Glutamatergic neuron (in vitro differentiated cells): ENCODE data around the gene TMEM171. TPM values are rescaled to one million over a fixed set of nuclear protein-coding genes. Genes with fewer than 3 reads are reported as not detected.

Experiments
- DNase-seq: peaks from one replicate; pipeline ENCODE4 v3.0.0; 2022
- H3K27ac Mint-ChIP-seq: one replicate; pipeline ENCODE4 v1.8.0; 2020; ENCODE audit warnings: mild to moderate bottlenecking, mixed read lengths, inconsistent platforms; ENCODE audit not compliant: unreplicated experiment
- H3K27me3 Mint-ChIP-seq: one replicate; pipeline ENCODE4 v1.8.0; 2020; ENCODE audit warnings: mild to moderate bottlenecking, moderate library complexity, mixed read lengths, inconsistent platforms; ENCODE audit not compliant: unreplicated experiment
- H3K36me3 Mint-ChIP-seq: one replicate; pipeline ENCODE4 v1.8.0; 2020; ENCODE audit warnings: mild to moderate bottlenecking, mixed read lengths, inconsistent platforms; ENCODE audit not compliant: unreplicated experiment
- H3K4me1 Mint-ChIP-seq: one replicate; pipeline ENCODE4 v1.8.0; 2020; ENCODE audit warnings: mild to moderate bottlenecking, low read depth, mixed read lengths, inconsistent platforms; ENCODE audit not compliant: unreplicated experiment
- H3K4me3 Mint-ChIP-seq: one replicate; pipeline ENCODE4 v1.8.0; 2020; ENCODE audit warnings: mild to moderate bottlenecking, mixed read lengths, inconsistent platforms; ENCODE audit not compliant: unreplicated experiment
- H3K9me3 Mint-ChIP-seq: one replicate; pipeline ENCODE4 v1.8.0; 2020; ENCODE audit warnings: mild to moderate bottlenecking, moderate library complexity, mixed read lengths, inconsistent platforms; ENCODE audit not compliant: unreplicated experiment
- CTCF ChIP-seq: fragments of 200-600 bp; sonication (generic); IDR thresholded peaks from one replicate; pipeline ENCODE4 v1.5.0; 2021; ENCODE audit not compliant: partially characterized antibody, unreplicated experiment
- total RNA-seq: library from RNA; stranded (reverse); fragmentation: NEBNext Ultra II Directional; extraction: Animal tissue kit (Norgen Biotek cat#: 25700); gene quantifications from one replicate; pipeline ENCODE4 v1.2.1, GENCODE V29; 2021; ENCODE audit not compliant: unreplicated experiment

The TMEM171 gene
- total RNA-seq, 1 donor from 2014 or later, result 1.1 TPM

GRCh38 chr5:73114044-73114688 is 6.2 kb upstream of the TMEM171 start:
- no peak for TF ChIP-seq CTCF
- Mint-ChIP-seq H3K4me1 (peaks cover 3% of the 10 kb centered on the region), H3K9me3 (peaks cover 5% of the 10 kb centered on the region), H3K27ac (no peak overlapping the region), H3K27me3 (peaks cover 5% of the 10 kb centered on the region), H3K36me3 (peaks cover 15% of the 10 kb centered on the region), H3K4me3 (no peak overlapping the region)
- DNase-seq, result no peak

- H3K27ac Mint-ChIP-seq, result no peak overlapping the region
- H3K4me3 Mint-ChIP-seq, result no peak overlapping the region
- H3K4me1 Mint-ChIP-seq, result peaks cover 3% of the 10 kb centered on the region
- peaks cover 5% of the 10 kb centered on the region for H3K27me3 Mint-ChIP-seq
- no peak for TF ChIP-seq CTCF
- H3K9me3 Mint-ChIP-seq, result peaks cover 5% of the 10 kb centered on the region
- no peak for DNase-seq
- H3K36me3 Mint-ChIP-seq, result peaks cover 15% of the 10 kb centered on the region
Measured at GRCh38 chr5:73115399-73116051, 4.8 kb upstream of the TMEM171 start.

- Mint-ChIP-seq H3K27ac (no peak overlapping the region), H3K9me3 (peaks cover 5% of the 10 kb centered on the region), H3K36me3 (peaks cover 15% of the 10 kb centered on the region), H3K4me1 (peaks cover 7% of the 10 kb centered on the region), H3K27me3 (peaks cover 10% of the 10 kb centered on the region), H3K4me3 (no peak overlapping the region)
- no peak for DNase-seq
- no peak for TF ChIP-seq CTCF
Measured at GRCh38 chr5:73116506-73116905, 3.9 kb upstream of the TMEM171 start.

- no peak overlapping the region for H3K27ac Mint-ChIP-seq
- H3K9me3 Mint-ChIP-seq, result peaks cover 5% of the 10 kb centered on the region
- H3K27me3 Mint-ChIP-seq, result peaks cover 12% of the 10 kb centered on the region
- no peak for TF ChIP-seq CTCF
- peaks cover 15% of the 10 kb centered on the region for H3K36me3 Mint-ChIP-seq
- H3K4me1 Mint-ChIP-seq, result peaks cover 7% of the 10 kb centered on the region
- no peak overlapping the region for H3K4me3 Mint-ChIP-seq
- no peak for DNase-seq
Measured at GRCh38 chr5:73117088-73117740, 3.2 kb upstream of the TMEM171 start.

GRCh38 chr5:73118391-73118973 is 1.9 kb upstream of the TMEM171 start:
- TF ChIP-seq CTCF, result no peak
- no peak for DNase-seq
- Mint-ChIP-seq H3K4me1 (peaks cover 7% of the 10 kb centered on the region), H3K36me3 (peaks cover 10% of the 10 kb centered on the region), H3K27me3 (peaks cover 12% of the 10 kb centered on the region), H3K27ac (no peak overlapping the region), H3K4me3 (no peak overlapping the region), H3K9me3 (peaks cover 3% of the 10 kb centered on the region)
